Measurements from ENCODE around the gene NKX1-1.
"Not testable (repeated sequence)": the region's sequence is repeated elsewhere in the genome, so short reads cannot be mapped to it uniquely, and the experiment has no call there.

DNA sequence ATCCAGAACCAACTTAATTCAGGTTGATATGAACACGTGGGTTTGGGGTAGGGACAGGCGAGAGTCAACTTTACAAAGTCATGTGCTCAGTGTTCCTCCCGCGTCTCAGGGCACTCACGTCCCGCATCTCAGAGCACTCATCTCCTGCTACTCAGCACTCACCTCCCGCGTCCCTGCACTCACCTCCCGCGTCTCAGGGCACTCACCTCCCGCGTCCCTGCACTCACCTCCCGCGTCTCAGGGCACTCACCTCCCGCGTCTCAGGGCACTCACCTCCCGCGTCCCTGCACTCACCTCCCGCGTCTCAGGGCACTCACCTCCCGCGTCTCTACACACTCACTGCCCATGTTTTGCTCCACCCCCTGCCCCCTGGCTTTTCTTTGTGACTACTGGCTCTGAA, 33.7 kb downstream of the NKX1-1 start:
- TF ChIP-seq, protein P1, sequence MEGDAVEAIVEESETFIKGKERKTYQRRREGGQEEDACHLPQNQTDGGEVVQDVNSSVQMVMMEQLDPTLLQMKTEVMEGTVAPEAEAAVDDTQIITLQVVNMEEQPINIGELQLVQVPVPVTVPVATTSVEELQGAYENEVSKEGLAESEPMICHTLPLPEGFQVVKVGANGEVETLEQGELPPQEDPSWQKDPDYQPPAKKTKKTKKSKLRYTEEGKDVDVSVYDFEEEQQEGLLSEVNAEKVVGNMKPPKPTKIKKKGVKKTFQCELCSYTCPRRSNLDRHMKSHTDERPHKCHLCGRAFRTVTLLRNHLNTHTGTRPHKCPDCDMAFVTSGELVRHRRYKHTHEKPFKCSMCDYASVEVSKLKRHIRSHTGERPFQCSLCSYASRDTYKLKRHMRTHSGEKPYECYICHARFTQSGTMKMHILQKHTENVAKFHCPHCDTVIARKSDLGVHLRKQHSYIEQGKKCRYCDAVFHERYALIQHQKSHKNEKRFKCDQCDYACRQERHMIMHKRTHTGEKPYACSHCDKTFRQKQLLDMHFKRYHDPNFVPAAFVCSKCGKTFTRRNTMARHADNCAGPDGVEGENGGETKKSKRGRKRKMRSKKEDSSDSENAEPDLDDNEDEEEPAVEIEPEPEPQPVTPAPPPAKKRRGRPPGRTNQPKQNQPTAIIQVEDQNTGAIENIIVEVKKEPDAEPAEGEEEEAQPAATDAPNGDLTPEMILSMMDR (IDR thresholded peaks at IDR 0.05), result not testable (repeated sequence)
- not testable (repeated sequence) for TF ChIP-seq TCF7L2 (IDR thresholded peaks at IDR 0.05; ENCODE audit: low read depth, low read length); SIN3A (IDR thresholded peaks at IDR 0.05; ENCODE audit: borderline replicate concordance, insufficient read depth, low read depth, low read length); POLR2AphosphoS5 (IDR thresholded peaks at IDR 0.05; ENCODE audit: low read depth, low read length)
- TF ChIP-seq, protein P2, sequence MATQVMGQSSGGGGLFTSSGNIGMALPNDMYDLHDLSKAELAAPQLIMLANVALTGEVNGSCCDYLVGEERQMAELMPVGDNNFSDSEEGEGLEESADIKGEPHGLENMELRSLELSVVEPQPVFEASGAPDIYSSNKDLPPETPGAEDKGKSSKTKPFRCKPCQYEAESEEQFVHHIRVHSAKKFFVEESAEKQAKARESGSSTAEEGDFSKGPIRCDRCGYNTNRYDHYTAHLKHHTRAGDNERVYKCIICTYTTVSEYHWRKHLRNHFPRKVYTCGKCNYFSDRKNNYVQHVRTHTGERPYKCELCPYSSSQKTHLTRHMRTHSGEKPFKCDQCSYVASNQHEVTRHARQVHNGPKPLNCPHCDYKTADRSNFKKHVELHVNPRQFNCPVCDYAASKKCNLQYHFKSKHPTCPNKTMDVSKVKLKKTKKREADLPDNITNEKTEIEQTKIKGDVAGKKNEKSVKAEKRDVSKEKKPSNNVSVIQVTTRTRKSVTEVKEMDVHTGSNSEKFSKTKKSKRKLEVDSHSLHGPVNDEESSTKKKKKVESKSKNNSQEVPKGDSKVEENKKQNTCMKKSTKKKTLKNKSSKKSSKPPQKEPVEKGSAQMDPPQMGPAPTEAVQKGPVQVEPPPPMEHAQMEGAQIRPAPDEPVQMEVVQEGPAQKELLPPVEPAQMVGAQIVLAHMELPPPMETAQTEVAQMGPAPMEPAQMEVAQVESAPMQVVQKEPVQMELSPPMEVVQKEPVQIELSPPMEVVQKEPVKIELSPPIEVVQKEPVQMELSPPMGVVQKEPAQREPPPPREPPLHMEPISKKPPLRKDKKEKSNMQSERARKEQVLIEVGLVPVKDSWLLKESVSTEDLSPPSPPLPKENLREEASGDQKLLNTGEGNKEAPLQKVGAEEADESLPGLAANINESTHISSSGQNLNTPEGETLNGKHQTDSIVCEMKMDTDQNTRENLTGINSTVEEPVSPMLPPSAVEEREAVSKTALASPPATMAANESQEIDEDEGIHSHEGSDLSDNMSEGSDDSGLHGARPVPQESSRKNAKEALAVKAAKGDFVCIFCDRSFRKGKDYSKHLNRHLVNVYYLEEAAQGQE (IDR thresholded peaks at IDR 0.05; ENCODE audit: insufficient read depth in 1 of 2, low read depth in 2 of 2, low read length in 1 of 2), result not testable (repeated sequence)
